T-cell (primary cell): ENCODE results near the gene MTHFD2L. TPM values are rescaled to one million over a fixed set of nuclear protein-coding genes. Genes with fewer than 3 reads are reported as not detected.

ENCODE experiments used
- ATAC-seq, 4 experiments: fragments of 200-7000 bp in 3 of 4; fragments of 150-1000 bp in 1 of 4; cut with Tn5 transposase; replicated peaks in 1 of 4; 1 replicate in 3 of 4; 2 replicates in 1 of 4; pipeline ENCODE4 v1.10.0; 2021; ENCODE audit warnings: moderate library complexity in 3 of 4, mild to moderate bottlenecking in 2 of 4, moderate number of reproducible peaks in 1 of 4
- CTCF ChIA-PET, 2 donors: fragments of 300-600 bp; sonication (Branson Sonifier 250); formaldehyde crosslinking; loops; one replicate each; lab custom pipeline; 2022; ENCODE audit warnings: antibody characterized with exemption in 2 of 2; lab: Charles Lee
- POLR2A ChIA-PET, 2 donors: fragments of 300-600 bp; sonication (Branson Sonifier 250); formaldehyde crosslinking; loops; one replicate each; lab custom pipeline; 2022; ENCODE audit warnings: antibody characterized with exemption in 2 of 2; lab: Charles Lee
- DNase-seq, 35 experiments: peaks; one replicate each; pipeline versions ENCODE4 v3.0.0 to v3.0.0-alpha.2; 2013 to 2023
- H3K27ac ChIP-seq: one replicate; pipeline ENCODE4 v1.5.1; 2013; ENCODE audit warnings: low read length
- H3K27me3 ChIP-seq, 2 experiments: replicated peaks in 1 of 2; 1 replicate in 1 of 2; 2 replicates in 1 of 2; pipeline versions ENCODE4 v1.6.1 to v1.7.0; 2013; ENCODE audit warnings: low read length in 1 of 2, mixed read lengths in 1 of 2; ENCODE audit not compliant: control insufficient read depth in 2 of 2, insufficient read depth in 2 of 2; ENCODE audit errors: extremely low read depth in 1 of 2
- H3K36me3 ChIP-seq, 2 donors: 1 replicate in 1 of 2; 2 replicates in 1 of 2; pipeline versions ENCODE4 v1.6.1 to v1.7.0; 2013; ENCODE audit warnings: low read length in 1 of 2; ENCODE audit not compliant: control insufficient read depth in 2 of 2, insufficient read depth in 1 of 2; ENCODE audit errors: extremely low read depth in 1 of 2
- H3K4me1 ChIP-seq, 2 experiments: 1 replicate in 1 of 2; 2 replicates in 1 of 2; pipeline versions ENCODE4 v1.6.1 to v1.7.0; 2013; ENCODE audit warnings: low read length in 2 of 2, mixed read lengths in 1 of 2; ENCODE audit not compliant: insufficient read depth in 2 of 2, control insufficient read depth in 1 of 2; ENCODE audit errors: extremely low read depth in 1 of 2
- H3K4me3 ChIP-seq, 2 donors: 1 replicate in 1 of 2; 2 replicates in 1 of 2; pipeline versions ENCODE4 v1.5.1 to v1.7.0; 2013; ENCODE audit warnings: mild to moderate bottlenecking in 2 of 2, low read length in 1 of 2, moderate library complexity in 1 of 2; ENCODE audit not compliant: control insufficient read depth in 1 of 2; ENCODE audit errors: extremely low read depth in 1 of 2
- H3K9me3 ChIP-seq: 2 replicates; pipeline ENCODE4 v1.7.0; 2013
- H3K27ac Mint-ChIP-seq, 2 donors: one replicate each; pipeline ENCODE4 v1.8.0; 2020 to 2021; ENCODE audit warnings: mild to moderate bottlenecking in 2 of 2, mixed read lengths in 2 of 2
- H3K27me3 Mint-ChIP-seq, 2 donors: one replicate each; pipeline ENCODE4 v1.8.0; 2021 to 2022; ENCODE audit warnings: mixed read lengths in 2 of 2
- H3K36me3 Mint-ChIP-seq: one replicate; pipeline ENCODE4 v1.8.0; 2021; ENCODE audit warnings: mixed read lengths
- H3K4me1 Mint-ChIP-seq, 3 donors: one replicate each; pipeline ENCODE4 v1.8.0; 2020 to 2022; ENCODE audit warnings: mixed read lengths in 3 of 3, mild to moderate bottlenecking in 1 of 3
- H3K4me3 Mint-ChIP-seq, 3 donors: one replicate each; pipeline ENCODE4 v1.8.0; 2020 to 2022; ENCODE audit warnings: mild to moderate bottlenecking in 3 of 3, mixed read lengths in 3 of 3, moderate library complexity in 3 of 3
- H3K9me3 Mint-ChIP-seq, 3 donors: one replicate each; pipeline ENCODE4 v1.8.0; 2020 to 2022; ENCODE audit warnings: mixed read lengths in 3 of 3
- WGBS: methylation state at CpG from one replicate; pipeline ENCODE4 v1.1.5; 2013; ENCODE audit warnings: missing lambda C conversion rate; ENCODE audit not compliant: insufficient coverage; 5-methylcytosine and 5-hydroxymethylcytosine counted together
- total RNA-seq, 35 experiments: library from RNA in 6 of 35; stranded (reverse) in 6 of 35; fragments of 120-200 nt in 1 of 35; gene quantifications; one replicate each; pipeline versions ENCODE4 v1.2.1 to v1.2.4 and lab custom pipeline; 2013 to 2026

The MTHFD2L gene
- total RNA-seq, 5 donors from 2014 or later (not counting 1 experiment from before 2014, with no cell fraction given): 7.2 to 9.8 (median 7.9) TPM

GRCh38 chr4:74166135-74166534, 8.2 kb downstream of the MTHFD2L start:
- H3K9me3 ChIP-seq: no peaks in the 10 kb centered on the region
- H3K4me3 Mint-ChIP-seq: no peak overlapping the region
- H3K36me3 Mint-ChIP-seq: peaks cover 10% of the 10 kb centered on the region
- DNase-seq (no peak), ATAC-seq (no peak)
- H3K27me3 ChIP-seq: no peaks in the 10 kb centered on the region
- H3K4me3 ChIP-seq: no peak overlapping the region
- ChIA-PET CTCF (interaction anchor here in 1 of 2 donors (0.8 kb wide), 1 partner anchor 23 kb away, joined by 3 read pairs; no protein-coding TSS in a partner anchor), POLR2A (interaction anchor here in 1 of 2 donors (0.6 kb wide), 1 partner anchor 1602 kb away, joined by 3 read pairs; no protein-coding TSS in a partner anchor)
- H3K27me3 Mint-ChIP-seq: no peaks in the 10 kb centered on the region
- 40% methylated on average over 1 of the region's 1 CpG for WGBS
- H3K27ac Mint-ChIP-seq: no peak overlapping the region
- no peak overlapping the region for H3K27ac ChIP-seq
- H3K4me1 ChIP-seq: no peaks in the 10 kb centered on the region
- peaks cover 0 to 4% of the 10 kb centered on the region in 2 donors for H3K36me3 ChIP-seq
- H3K9me3 Mint-ChIP-seq: no peaks in the 10 kb centered on the region
- H3K4me1 Mint-ChIP-seq: peaks cover 0 to 6% (median 2%) of the 10 kb centered on the region in 3 donors

DNA sequence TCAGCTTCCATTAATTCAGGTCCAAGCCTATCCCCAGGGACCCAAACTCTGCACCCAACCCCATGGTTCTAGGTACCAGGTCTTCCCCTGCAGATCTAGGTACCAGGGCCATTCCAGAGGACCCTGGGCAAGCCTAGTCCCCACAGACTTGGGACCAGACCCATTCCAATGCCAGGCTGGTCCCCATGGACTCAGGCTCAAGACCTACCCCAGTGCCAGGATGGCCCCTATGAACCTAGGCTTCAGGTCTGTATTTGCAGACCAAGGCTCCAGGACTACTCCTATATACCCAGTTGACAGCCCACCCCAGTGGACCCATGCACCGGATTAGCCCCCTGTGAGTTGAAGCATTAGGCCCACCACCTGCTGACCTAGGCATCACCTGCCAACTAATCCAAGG, 8.9 kb downstream of the MTHFD2L start:
- Mint-ChIP-seq H3K4me3 (no peak overlapping the region), H3K4me1 (peaks cover 0 to 3% (median 0%) of the 10 kb centered on the region in 3 donors), H3K36me3 (peaks cover 4% of the 10 kb centered on the region), H3K27ac (no peak overlapping the region), H3K9me3 (no peaks in the 10 kb centered on the region), H3K27me3 (no peaks in the 10 kb centered on the region)
- H3K9me3 ChIP-seq: no peaks in the 10 kb centered on the region
- DNase-seq (no peak), ATAC-seq (no peak)
- WGBS: 100% methylated on average over 1 of the region's 1 CpG
- CTCF ChIA-PET: no interaction called here
- peaks cover 0 to 2% of the 10 kb centered on the region in 2 donors for H3K36me3 ChIP-seq
- H3K27ac ChIP-seq: no peak overlapping the region
- no peak overlapping the region for H3K4me3 ChIP-seq
- POLR2A ChIA-PET: no interaction called here
- H3K27me3 ChIP-seq: no peaks in the 10 kb centered on the region
- H3K4me1 ChIP-seq: no peaks in the 10 kb centered on the region

GRCh38 chr4:74167585-74167984, 9.7 kb downstream of the MTHFD2L start:
- no peak overlapping the region for H3K4me3 Mint-ChIP-seq
- no peaks in the 10 kb centered on the region for H3K36me3 Mint-ChIP-seq
- Histone ChIP-seq H3K27ac (no peak overlapping the region), H3K9me3 (no peaks in the 10 kb centered on the region), H3K4me3 (no peak overlapping the region), H3K27me3 (no peaks in the 10 kb centered on the region), H3K4me1 (no peaks in the 10 kb centered on the region), H3K36me3 (no peaks in the 10 kb centered on the region)
- POLR2A ChIA-PET: no interaction called here
- DNase-seq: no peak
- no peak overlapping the region for H3K27ac Mint-ChIP-seq
- ATAC-seq: no peak
- no peaks in the 10 kb centered on the region for H3K9me3 Mint-ChIP-seq
- CTCF ChIA-PET: no interaction called here
- no CpG with 5 or more reads among the region's 2 CpGs for WGBS
- peaks cover 0 to 3% (median 0%) of the 10 kb centered on the region in 3 donors for H3K4me1 Mint-ChIP-seq
- H3K27me3 Mint-ChIP-seq: no peaks in the 10 kb centered on the region

GRCh38 chr4:74168841-74169240, 10.9 kb downstream of the MTHFD2L start:
- H3K36me3 Mint-ChIP-seq: no peaks in the 10 kb centered on the region
- H3K27me3 Mint-ChIP-seq: no peaks in the 10 kb centered on the region
- DNase-seq (no peak), ATAC-seq (no peak)
- CTCF ChIA-PET: no interaction called here
- no peaks in the 10 kb centered on the region for H3K4me1 ChIP-seq
- no peaks in the 10 kb centered on the region for H3K27me3 ChIP-seq
- no peak overlapping the region for H3K27ac Mint-ChIP-seq
- H3K4me3 Mint-ChIP-seq: no peak overlapping the region
- H3K9me3 Mint-ChIP-seq: no peaks in the 10 kb centered on the region
- no peak overlapping the region for H3K27ac ChIP-seq
- no peaks in the 10 kb centered on the region for H3K9me3 ChIP-seq
- POLR2A ChIA-PET: no interaction called here
- H3K4me3 ChIP-seq: no peak overlapping the region
- no peaks in the 10 kb centered on the region for H3K36me3 ChIP-seq
- peaks cover 0 to 3% (median 0%) of the 10 kb centered on the region in 3 donors for H3K4me1 Mint-ChIP-seq
- WGBS: no CpG with 5 or more reads among the region's 2 CpGs

DNA sequence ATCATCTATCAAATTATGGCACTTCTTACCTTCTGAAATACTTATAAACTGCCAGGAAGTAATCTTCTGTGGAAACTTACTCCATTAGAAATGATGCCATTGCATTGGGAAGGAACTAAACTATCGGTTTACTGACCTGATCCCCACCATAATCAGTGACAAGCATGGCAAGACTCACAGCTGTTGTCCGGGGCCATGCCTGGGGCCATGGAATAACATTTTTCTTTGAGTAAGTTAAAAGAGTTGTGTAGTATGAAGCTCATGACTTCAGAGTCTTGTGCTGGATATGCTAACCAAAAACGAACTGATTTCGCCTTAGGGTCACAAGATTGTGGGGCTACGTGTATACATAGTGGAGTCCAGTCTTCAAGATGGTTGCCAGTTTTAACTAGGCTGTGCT, 15.4 kb downstream of the MTHFD2L start:
- ATAC-seq (no peak), DNase-seq (no peak)
- no peaks in the 10 kb centered on the region for H3K4me1 Mint-ChIP-seq
- H3K4me3 Mint-ChIP-seq: no peak overlapping the region
- WGBS: no CpG with 5 or more reads among the region's 5 CpGs
- ChIA-PET CTCF (no interaction called here), POLR2A (no interaction called here)
- H3K9me3 Mint-ChIP-seq: no peaks in the 10 kb centered on the region
- no peak overlapping the region for H3K27ac Mint-ChIP-seq
- Histone ChIP-seq H3K4me3 (no peak overlapping the region), H3K27me3 (no peaks in the 10 kb centered on the region), H3K4me1 (no peaks in the 10 kb centered on the region), H3K36me3 (no peaks in the 10 kb centered on the region), H3K9me3 (no peaks in the 10 kb centered on the region), H3K27ac (no peak overlapping the region)
- peaks cover 9% of the 10 kb centered on the region for H3K36me3 Mint-ChIP-seq
- H3K27me3 Mint-ChIP-seq: no peaks in the 10 kb centered on the region

GRCh38 chr4:74174421-74174820, 16.5 kb downstream of the MTHFD2L start:
- ATAC-seq (no peak), DNase-seq (no peak)
- CTCF ChIA-PET: no interaction called here
- Histone ChIP-seq H3K4me3 (no peak overlapping the region), H3K27ac (no peak overlapping the region), H3K27me3 (no peaks in the 10 kb centered on the region), H3K36me3 (no peaks in the 10 kb centered on the region), H3K9me3 (no peaks in the 10 kb centered on the region), H3K4me1 (no peaks in the 10 kb centered on the region)
- no peaks in the 10 kb centered on the region for H3K9me3 Mint-ChIP-seq
- H3K27me3 Mint-ChIP-seq: no peaks in the 10 kb centered on the region
- peaks cover 9% of the 10 kb centered on the region for H3K36me3 Mint-ChIP-seq
- no peak overlapping the region for H3K4me3 Mint-ChIP-seq
- WGBS: no CpG with 5 or more reads among the region's 2 CpGs
- H3K4me1 Mint-ChIP-seq: no peaks in the 10 kb centered on the region
- POLR2A ChIA-PET: no interaction called here
- H3K27ac Mint-ChIP-seq: no peak overlapping the region

- Histone ChIP-seq H3K27ac (no peak overlapping the region), H3K27me3 (no peaks in the 10 kb centered on the region), H3K9me3 (no peaks in the 10 kb centered on the region), H3K4me1 (no peaks in the 10 kb centered on the region), H3K36me3 (no peaks in the 10 kb centered on the region), H3K4me3 (no peak overlapping the region)
- ChIA-PET POLR2A (no interaction called here), CTCF (no interaction called here)
- WGBS: no CpG with 5 or more reads among the region's 2 CpGs
- no peak for ATAC-seq
- Mint-ChIP-seq H3K9me3 (no peaks in the 10 kb centered on the region), H3K4me1 (no peaks in the 10 kb centered on the region), H3K4me3 (no peak overlapping the region), H3K27ac (no peak overlapping the region), H3K27me3 (no peaks in the 10 kb centered on the region), H3K36me3 (peaks cover 9% of the 10 kb centered on the region)
- no peak for DNase-seq
These were observed 17.0 kb downstream of the MTHFD2L start for GRCh38 chr4:74174941-74175340.
